Fibroblast of lung (primary cell): ENCODE results near the gene GLYATL3.

ENCODE experiments used
- EZH2 ChIP-seq: IDR thresholded peaks from 2 replicates; pipeline ENCODE4 v1.5.1; 2012; ENCODE audit warnings: low read length, control low read depth, mild to moderate bottlenecking; ENCODE audit errors: missing control alignments
- TF ChIP-seq, protein P1 (sequence below), 2 donors: IDR thresholded peaks in 1 of 2; conservative IDR thresholded peaks in 1 of 2; 1 replicate in 1 of 2; 2 replicates in 1 of 2; pipeline ENCODE4 v1.5.1; 2011 to 2012; ENCODE audit warnings: low read length in 2 of 2, control low read depth in 1 of 2, inconsistent platforms in 1 of 2, low read depth in 1 of 2, mild to moderate bottlenecking in 1 of 2

GRCh38 chr6:49540614-49541013 is 40.9 kb downstream of the GLYATL3 start:
- TF ChIP-seq, protein P1, sequence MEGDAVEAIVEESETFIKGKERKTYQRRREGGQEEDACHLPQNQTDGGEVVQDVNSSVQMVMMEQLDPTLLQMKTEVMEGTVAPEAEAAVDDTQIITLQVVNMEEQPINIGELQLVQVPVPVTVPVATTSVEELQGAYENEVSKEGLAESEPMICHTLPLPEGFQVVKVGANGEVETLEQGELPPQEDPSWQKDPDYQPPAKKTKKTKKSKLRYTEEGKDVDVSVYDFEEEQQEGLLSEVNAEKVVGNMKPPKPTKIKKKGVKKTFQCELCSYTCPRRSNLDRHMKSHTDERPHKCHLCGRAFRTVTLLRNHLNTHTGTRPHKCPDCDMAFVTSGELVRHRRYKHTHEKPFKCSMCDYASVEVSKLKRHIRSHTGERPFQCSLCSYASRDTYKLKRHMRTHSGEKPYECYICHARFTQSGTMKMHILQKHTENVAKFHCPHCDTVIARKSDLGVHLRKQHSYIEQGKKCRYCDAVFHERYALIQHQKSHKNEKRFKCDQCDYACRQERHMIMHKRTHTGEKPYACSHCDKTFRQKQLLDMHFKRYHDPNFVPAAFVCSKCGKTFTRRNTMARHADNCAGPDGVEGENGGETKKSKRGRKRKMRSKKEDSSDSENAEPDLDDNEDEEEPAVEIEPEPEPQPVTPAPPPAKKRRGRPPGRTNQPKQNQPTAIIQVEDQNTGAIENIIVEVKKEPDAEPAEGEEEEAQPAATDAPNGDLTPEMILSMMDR (conservative IDR thresholded peaks at IDR 0.05 in 1 of 2, IDR thresholded peaks at IDR 0.05 in 1 of 2; ENCODE audit: low read depth in 1 of 2, low read length in 2 of 2), result no peak
- no peak for TF ChIP-seq EZH2
